HG03064 (cell line): ENCODE results near the gene OR2V2.
"Not testable (repeated sequence)": the region's sequence is repeated elsewhere in the genome, so short reads cannot be mapped to it uniquely, and the experiment has no call there.

Experiments used
- ATAC-seq: cut with Tn5 transposase; IDR thresholded peaks from one replicate; pipeline ENCODE4 v1.9.1; 2021; ENCODE audit warnings: low read depth; ENCODE audit not compliant: unreplicated experiment

OR2V2 gene

DNA sequence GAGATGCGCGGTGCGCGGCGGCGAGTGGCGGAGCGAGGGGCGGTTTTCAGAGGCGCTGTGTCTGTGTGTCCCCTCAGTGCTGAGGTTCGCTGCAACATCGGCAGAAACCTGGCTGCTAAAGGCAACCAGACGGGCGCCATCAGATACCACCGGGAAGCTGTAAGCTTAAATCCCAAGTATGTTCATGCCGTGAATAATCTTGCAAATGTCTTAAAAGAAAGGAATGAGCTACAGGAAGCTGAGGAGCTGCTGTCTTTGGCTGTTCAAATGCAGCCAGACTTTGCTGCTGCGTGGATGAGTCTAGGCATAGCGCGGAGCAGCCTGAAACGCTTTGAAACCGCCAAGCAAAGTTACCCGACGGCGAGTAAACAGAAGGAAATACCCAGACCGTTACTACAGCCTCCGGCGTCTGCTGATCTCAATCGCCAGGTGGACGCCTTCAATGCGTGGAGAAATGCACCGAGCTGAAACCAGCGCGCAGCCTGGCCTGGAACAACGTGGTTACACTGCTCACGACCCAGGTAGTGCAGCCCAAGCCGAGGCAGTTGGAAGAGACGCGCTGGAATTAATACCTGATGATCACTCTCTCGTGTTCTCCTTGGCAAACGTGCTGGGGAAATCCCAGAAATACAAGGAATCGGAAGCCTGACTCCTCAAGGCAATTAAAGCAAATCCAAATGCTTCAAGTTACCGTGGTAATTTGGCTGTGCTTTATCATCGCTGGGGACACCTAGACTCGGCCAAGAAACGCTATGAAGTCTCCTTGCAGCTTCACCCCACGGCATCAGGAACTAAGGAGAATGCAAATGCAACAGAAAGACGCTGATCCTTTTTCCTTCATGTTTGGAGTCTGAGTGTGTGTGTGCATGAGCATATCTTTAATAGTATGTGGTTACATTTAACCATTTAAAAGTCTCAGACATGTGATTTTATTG is 32.3 kb upstream of the OR2V2 start:
- no peak for ATAC-seq

DNA sequence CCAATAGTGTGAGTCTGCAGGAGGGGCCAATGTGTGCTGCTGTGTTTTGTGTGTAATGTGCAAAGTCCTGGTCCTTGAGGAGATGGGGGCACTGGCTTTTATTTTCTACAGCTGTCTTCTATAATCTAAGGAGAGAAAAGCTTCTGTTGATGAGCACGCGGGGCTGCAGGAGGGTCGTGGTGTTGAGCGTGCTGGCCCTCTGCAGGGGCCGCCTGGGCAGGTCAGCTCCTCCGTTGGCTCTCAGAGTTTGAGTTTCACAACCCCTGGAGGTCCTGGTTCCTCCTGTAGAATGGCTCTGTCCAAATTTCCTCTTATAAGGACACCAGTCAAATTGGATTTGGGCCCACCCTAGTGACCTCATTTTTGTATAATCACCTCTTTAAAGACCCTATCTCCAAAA is 29.0 kb upstream of the OR2V2 start:
- ATAC-seq, result no peak

DNA sequence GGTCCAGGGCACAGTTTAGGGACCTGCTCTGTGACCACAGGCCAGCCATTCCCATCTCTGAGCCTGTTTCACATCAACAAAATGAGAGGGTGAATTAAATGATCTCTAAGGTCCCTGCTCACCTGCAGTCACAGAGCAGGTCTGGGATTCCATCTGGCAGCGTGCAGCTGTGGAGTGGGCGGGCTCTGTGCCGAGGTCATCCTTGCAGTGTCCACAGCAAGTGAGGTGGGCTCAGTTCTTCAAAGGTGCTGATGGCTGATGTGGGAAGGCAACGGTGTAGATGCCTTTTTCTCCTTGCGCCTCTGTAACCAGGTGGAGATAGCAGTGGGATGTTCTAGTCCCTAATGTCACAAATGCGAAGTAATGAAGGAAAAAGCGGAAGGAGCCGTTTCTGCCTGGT is 28.3 kb upstream of the OR2V2 start:
- ATAC-seq, result no peak

DNA sequence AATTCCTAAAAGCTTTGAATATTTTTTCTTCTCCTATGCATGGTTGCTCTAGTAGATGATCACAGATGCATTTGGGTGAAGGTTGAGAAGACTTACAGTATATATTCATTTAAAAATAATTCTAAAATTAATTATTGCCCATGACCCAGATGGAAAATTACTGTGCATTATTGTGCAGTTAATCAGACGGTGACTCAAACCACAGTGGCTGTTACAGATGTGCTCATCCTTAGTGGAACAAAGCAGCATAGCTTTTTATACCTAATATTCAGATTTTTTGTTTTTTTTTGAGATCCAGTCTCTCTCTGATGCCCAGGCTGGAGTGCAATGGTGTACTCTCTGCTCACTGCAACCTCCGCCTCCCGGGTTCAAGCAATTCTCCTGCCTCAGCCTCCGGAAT is 27.1 kb upstream of the OR2V2 start:
- ATAC-seq, result no peak

DNA sequence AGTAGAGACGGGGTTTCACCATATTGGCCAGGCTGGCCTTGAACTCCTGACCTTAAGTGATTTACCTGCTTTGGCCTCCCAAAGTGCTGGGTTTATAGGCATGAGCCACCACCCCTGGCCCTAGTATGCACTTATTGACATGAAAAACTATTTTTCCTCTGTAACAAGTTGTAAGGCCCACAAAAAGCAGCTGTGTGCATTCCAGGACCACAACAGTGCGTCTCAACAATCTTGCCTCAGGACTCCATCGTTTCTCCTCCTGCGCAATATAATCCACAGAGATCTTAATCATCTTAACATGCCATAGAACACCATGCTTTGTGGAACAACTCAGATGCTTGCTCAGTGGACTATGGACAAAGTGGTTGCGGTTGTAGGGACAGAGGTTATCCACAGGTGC is 26.6 kb upstream of the OR2V2 start:
- no peak for ATAC-seq

DNA sequence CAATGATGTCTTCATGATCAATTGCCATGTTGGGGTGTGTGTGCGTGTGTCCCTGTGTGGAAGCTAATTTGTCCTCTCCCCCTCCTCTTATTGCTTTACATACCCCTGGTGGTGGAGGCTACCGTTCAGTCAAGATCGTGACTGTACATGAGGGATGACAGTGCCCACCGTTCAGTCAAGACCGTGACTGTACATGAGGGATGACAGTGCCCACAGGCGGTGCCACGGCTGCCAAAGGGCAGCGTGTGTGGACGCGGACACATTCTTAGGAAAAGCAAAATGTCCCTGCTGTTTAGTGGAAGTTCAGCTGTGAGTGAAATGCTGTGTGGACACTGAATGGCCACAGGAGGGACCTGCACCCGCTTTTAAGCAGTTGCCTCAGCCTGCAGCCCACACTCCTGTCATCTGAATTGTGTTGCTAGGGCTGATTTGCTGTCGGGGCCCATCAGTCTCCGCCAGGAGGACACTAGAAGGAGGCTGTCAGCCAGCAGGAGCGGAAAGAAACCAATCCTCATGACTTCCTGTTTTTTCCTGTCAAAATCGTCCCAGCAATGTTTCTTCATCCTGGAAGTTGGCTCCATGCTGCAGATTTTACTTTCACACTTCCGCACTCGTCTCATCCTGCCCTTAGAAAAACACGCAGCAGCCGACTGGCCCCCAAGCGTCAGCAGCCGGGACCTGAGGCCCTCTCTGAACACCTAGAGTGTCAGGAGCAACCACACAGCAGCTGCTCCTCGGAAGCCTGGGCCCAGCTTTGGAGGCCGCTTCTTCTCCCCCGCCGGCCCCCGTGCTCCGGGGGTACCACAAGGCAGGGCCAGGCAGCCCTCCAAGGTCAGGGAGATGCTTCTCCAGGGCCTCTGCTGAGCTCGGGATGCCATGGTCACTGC is 25.5 kb upstream of the OR2V2 start:
- no peak for ATAC-seq

DNA sequence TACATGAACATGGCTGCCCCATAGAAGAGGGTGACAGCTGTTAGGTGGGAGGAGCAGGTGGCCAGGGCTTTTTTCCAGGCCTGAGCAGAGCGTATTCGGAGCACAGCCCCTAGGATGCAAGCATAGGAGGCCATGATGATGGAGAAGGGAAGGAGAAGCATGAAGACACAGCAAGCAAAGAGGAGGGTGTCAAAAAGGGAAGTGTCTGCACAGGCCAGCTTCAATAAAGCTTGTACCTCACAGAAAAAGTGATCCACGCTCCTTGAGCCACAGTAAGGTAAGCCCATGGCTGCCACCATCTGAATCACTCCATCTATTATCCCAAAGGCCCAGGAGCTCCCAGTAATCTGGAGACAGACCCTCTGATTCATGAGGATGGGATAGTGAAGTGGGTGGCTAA is 22.9 kb upstream of the OR2V2 start:
- no peak for ATAC-seq

DNA sequence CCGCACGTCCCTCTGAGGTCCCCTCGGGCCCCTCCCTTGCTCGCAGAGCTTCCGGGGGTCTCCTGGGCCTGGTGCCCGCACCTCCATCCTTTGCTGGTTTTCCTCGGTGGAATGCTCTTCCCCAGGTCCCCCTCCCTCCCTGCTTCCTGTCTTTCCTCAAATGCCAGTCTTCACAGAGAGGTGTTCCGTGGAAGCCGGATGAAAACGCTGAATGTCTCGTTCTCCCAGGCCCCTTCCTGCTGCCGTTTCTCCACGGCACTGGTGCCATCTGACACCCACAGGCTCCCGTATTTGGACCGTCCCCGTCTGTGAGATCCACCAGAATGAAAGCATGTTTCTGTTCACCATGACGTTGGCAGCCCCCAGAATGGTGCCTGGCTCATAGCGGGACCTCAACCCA is 20.5 kb upstream of the OR2V2 start:
- ATAC-seq, result no peak

DNA sequence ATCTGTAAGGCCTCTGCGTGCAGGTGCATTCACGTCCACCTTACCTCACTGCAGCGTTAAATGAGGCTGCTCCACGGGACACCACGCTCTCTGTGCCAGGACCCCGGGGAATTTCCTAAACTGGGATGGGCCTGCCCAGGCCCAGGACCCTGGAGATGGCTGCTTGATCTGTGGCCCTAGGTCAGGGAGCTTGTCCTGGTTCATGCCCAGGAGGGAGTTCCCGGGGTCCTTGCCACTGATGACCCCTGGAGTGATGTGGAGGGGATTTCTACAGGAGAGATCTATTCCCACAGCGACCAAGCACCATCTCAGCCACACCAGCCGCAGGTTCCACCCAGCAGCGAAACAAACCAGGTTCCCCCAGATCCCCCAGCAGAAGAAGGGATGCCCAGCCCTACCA is 19.9 kb upstream of the OR2V2 start:
- no peak for ATAC-seq

DNA sequence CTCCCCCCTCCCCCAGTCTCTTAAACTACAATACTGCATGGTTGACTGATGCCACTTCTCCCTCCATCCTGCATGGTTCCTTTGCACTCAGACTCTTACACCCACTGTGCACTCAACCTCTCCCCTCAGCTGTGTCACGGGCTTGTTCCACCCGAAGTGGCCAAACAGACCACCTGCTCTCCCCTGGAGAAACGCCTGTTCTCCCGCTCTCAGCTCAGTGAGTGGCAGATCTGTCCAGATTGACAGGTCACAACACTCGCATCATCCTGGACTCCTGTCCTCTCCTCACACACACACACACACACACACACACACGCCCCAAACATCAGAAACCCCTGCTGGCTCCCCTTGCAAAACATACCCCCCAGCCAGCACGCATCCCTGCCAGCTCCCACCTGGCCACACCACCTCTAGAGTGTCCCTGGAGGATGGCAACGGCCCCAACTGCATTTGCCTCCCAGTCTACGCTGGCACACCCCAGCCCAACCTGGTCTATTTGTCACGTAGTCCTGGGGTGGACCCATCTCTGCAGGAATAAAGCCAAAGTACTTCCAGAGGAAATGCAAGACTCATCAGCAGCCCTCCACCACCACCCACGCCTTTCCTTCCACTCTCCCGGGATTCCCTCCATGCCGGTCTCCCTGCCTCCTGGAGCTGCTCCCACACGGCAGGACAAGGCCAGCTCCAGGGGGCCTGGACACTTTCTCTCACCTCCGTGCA is 19.3 kb upstream of the OR2V2 start:
- ATAC-seq, result no peak

DNA sequence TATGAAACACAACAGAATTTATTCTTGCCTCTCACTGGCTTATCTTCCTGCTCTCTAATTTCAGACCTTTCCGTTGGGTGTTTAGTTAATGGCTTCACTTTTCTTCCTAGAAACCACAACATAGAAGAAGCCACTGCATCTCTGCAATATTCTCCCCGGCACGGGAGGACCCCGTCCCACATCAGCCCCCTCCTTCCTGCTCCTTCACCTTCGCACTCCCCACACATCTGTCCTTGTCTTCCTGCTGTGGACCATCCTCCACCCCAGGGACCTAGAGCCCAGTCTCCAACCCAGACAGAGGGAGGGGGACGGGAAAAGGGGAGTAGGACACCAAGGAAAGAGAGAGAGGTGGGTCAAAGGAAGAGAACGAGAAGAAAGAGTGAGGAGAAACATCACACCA is 17.8 kb upstream of the OR2V2 start:
- ATAC-seq, result no peak

DNA sequence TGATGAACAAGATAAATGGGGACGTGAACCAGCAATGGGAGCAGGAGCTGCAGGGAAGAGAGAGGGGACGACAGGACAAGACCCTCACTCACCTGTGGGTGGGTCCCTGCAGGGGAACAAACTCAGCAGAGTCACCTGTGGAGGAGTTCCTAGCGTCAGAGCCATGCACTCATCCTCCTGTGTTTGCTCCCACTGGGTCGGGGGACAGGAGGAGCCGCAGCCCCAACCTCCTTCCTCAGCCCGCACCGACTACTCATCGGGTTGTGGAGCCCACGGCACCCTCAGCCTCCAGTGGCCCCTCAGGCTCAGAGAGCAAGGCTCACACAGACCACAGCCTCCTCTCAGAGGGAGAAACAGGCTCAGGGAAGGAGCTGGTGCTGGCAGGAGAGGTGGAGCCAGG is 17.3 kb upstream of the OR2V2 start:
- ATAC-seq, result not testable (repeated sequence)

DNA sequence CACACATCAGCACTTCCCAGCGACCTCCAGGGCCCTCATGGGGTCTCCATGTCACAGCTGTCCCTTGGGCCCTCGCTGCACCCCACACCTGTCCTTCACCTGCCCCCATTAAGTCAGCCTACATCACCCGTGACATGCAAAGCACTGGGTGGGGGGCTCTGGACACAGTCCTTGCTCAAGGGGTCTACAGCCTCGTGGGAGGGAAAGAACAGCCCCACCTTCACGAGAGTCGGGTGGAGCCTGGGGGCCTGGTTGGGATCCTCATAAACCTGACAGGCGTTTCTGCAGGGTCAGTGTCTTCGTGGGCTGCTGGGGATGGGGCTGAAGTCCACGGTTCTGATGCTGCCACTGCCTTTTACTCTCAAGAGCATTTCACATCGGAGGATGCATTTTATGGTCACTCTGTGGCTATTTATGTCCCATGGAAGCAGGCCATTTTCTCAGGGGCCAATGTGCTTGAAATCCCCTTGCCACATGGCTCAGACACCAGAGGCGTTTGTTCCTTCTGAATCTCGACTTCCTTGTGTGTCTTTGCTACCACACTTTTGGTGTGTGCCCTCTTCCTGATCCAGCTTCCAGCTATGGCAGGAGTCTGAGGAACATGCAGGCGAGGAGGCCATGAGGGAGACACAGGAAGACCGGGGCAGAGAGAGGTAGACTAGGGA is 16.4 kb upstream of the OR2V2 start, which contains the start of gene OR2V1:
Gene OR2V1, minus strand, starts transcription at position 338 of the 665 bp plus-strand sequence. CDS start 5,865 bp downstream, outside the sequence.
- ATAC-seq, result no peak

DNA sequence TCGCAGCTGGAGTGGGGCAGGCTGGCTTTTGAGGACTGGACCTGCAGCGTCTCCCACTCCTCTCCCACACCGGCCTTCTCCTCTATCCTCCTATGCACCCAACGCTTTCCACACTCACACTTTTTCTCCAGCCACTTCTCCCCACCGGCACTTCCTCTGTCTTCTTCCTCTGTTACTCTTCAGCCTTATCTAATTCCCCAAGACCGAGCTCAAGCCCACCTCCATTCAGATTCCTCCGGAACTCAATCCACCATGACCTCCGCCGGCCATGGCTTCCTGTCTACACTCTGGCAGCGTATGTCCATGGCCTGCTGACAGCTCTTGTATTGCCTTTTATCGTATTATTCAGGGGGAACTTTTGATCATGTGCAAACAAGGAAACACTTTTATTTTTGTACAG is 15.9 kb upstream of the OR2V2 start:
- ATAC-seq, result no peak

DNA sequence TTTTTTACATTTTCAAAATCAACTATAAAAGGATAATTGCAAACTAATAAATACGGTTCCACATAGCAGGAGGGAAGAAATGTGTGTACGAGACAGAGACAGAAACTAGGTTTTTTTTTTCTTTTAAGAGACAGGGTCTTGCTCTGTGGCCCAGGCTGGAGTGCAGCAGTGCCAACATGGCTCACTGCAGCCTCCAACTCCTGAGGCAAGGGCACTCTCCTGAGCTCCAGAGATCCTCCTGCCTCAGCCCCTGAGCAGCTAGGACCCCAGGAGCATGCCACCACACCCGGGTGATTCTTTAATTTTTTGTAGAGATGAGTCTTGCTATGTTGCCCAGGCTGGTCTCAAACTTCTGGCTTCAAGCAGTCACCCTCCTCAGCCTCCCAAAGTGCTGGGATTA is 14.3 kb upstream of the OR2V2 start:
- ATAC-seq, result no peak

DNA sequence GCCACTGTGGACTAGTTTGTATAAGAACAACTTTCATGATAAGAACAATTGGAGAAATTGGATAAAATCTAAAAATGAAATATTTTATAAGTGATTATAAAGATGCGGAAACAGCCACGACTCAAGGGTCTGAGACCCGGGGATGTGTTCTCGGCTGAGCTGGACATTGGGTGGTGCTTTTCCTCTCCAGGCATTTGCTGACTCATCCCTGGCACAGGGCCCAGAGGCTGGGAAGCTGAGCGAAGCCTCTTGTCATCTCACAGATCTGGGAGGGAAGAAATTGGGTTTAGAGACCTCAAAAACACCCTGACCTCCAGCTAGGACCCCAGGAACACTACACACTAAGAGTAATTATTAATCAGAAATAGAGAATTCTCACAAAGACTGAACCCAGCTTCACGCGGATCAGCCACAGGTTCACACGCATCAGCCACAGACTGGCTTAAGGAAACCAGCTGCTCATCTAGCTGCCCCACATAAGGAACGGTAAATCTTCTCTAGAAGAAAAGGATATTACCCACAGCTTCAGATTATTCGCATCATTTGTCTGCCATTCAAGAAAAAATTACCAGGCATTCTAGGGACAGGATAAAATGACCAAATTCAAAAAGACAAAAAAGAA is 13.7 kb upstream of the OR2V2 start:
- ATAC-seq, result no peak

DNA sequence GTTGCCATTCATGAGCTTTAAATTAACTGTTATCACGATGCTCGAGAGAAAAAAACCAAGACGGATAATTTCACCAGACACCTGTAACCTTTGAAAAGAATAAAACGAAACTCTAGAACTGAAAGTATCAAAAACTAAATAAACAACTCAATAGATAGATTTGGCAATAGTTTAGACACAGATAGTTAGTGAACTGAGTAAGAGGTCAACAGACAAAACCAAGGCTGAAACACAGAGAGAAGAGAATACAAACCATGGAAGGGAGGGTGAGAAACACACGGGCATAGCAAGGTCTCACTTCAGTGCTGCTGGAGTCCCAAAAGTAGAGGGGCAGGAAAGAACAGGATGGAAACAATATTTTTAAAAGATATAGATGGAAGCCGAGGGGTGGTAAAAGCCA is 13.1 kb upstream of the OR2V2 start:
- ATAC-seq, result no peak

DNA sequence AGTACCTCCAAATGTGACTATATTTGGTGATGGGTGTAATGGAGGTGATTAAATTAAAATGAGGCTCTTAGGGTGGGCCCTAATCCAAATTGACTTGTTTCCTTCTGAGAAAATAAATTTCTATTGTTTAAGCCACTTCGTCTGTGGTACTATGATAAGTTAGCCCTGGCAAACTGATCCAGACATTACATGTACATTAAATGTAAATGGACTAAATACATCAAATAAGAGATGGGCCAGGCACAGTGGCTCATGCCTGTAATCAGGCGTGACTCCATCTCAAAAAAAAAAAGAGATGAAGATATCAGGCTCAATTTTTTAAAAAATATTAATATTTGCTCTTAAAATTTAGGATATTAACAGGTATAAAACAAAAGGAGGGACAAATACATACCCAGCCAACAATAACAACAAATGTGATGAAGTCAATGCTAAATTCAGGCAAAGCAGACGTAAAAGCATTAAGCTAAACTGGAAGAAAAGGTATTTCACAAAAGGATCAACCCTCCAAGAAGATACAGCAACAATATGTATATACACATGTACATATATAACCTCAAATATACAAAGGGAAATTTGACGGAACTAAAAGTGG is 10.9 kb upstream of the OR2V2 start:
- ATAC-seq, result no peak

DNA sequence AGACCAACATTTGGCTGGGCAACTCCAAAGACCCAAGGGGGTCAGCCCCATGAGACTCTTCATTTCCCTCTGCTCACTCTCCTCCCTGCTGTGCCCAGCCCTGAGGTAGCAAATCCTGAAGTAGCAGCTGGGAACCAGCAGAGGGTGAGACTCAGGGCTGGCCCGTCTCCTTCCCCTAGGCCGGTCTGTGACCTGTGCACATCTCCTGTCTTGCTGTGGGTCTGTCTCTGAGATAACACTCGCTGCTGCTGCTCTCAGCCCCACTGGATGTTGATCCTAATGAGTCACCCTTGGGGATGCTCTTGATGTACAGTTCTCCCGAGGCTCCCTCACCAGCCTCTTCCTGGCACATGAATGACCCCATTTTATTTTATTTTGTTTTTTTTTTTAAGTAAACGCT is 9.1 kb upstream of the OR2V2 start:
- no peak for ATAC-seq

DNA sequence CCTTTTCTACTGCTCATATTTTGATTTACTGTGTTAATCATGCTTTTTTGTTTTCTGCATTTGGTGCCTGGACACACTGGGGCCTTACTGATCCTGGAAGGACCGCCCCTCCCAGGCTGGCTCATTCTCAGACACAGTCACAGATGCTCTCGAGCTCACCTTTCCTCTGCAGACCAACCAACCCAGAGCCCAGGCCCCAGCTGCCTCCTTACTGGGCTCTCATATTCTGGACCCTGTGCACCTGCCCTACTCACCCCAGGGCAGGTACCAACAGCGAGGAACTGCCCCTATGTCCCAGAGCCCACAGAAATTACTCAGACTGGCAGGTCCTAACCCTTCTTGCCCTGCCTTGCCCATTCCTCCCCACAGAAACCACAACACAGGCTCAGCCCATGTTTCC is 6.6 kb upstream of the OR2V2 start:
- no peak for ATAC-seq
